GM23248 (cell line): Measurements from ENCODE around the gene TMBIM4. TPM values are rescaled to one million over a fixed set of nuclear protein-coding genes. Genes with fewer than 3 reads are reported as not detected.
"Not testable (repeated sequence)": the region's sequence is repeated elsewhere in the genome, so short reads cannot be mapped to it uniquely, and the experiment has no call there.

Experiments
- DNase-seq: peaks from one replicate; pipeline ENCODE4 v3.0.0-alpha.2; 2015
- H2AFZ ChIP-seq: fragments of 200-600 bp; sonication (generic); 2 replicates; pipeline ENCODE4 v1.6.1; 2016; ENCODE audit warnings: antibody characterized with exemption
- H3F3A ChIP-seq: fragments of 200-600 bp; sonication (generic); 2 replicates; pipeline ENCODE4 v1.6.1; 2016; ENCODE audit warnings: mild to moderate bottlenecking, antibody characterized with exemption, mixed run types; ENCODE audit not compliant: insufficient read depth
- H3K27ac ChIP-seq: fragments of 200-600 bp; sonication (generic); 2 replicates; pipeline ENCODE4 v1.5.1; 2016; ENCODE audit warnings: mild to moderate bottlenecking
- H3K27me3 ChIP-seq: fragments of 200-600 bp; sonication (generic); replicated peaks from 2 replicates; pipeline ENCODE4 v1.6.1; 2016; ENCODE audit warnings: mild to moderate bottlenecking; ENCODE audit not compliant: insufficient read depth
- H3K36me3 ChIP-seq: fragments of 200-600 bp; sonication (generic); 2 replicates; pipeline ENCODE4 v1.6.1; 2016; ENCODE audit warnings: low read depth, mild to moderate bottlenecking
- H3K4me1 ChIP-seq: fragments of 200-600 bp; sonication (generic); 2 replicates; pipeline ENCODE4 v1.6.1; 2016; ENCODE audit warnings: mild to moderate bottlenecking; ENCODE audit not compliant: insufficient read depth
- H3K4me2 ChIP-seq: fragments of 200-600 bp; sonication (generic); one replicate; pipeline ENCODE4 v1.6.1; 2016; ENCODE audit warnings: mild to moderate bottlenecking; ENCODE audit not compliant: unreplicated experiment
- H3K4me3 ChIP-seq: fragments of 200-600 bp; sonication (generic); 2 replicates; pipeline ENCODE4 v1.5.1; 2016; ENCODE audit warnings: mild to moderate bottlenecking
- H3K79me2 ChIP-seq: fragments of 200-600 bp; sonication (generic); 2 replicates; pipeline ENCODE4 v1.6.1; 2016; ENCODE audit warnings: mild to moderate bottlenecking; ENCODE audit not compliant: insufficient read depth
- H3K9ac ChIP-seq: fragments of 200-600 bp; sonication (generic); 2 replicates; pipeline ENCODE4 v1.6.1; 2016; ENCODE audit warnings: mild to moderate bottlenecking
- H3K9me2 ChIP-seq: fragments of 200-600 bp; sonication (generic); 2 replicates; pipeline ENCODE4 v1.6.1; 2016; ENCODE audit warnings: mixed run types, mild to moderate bottlenecking, moderate library complexity; ENCODE audit not compliant: insufficient read depth
- H3K9me3 ChIP-seq: fragments of 200-600 bp; sonication (generic); one replicate; pipeline ENCODE4 v1.6.1; 2017; ENCODE audit warnings: low read depth
- H4K20me1 ChIP-seq: fragments of 200-600 bp; sonication (generic); 2 replicates; pipeline ENCODE4 v1.6.0; 2016; ENCODE audit not compliant: insufficient read depth
- EZH2 ChIP-seq: fragments of 200-600 bp; sonication (generic); IDR thresholded peaks from 2 replicates; pipeline ENCODE4 v1.6.1; 2018; ENCODE audit warnings: antibody characterized with exemption, mild to moderate bottlenecking; ENCODE audit not compliant: insufficient read depth, poor library complexity, severe bottlenecking
- EZH2phosphoT487 ChIP-seq: fragments of 200-600 bp; sonication (generic); IDR thresholded peaks from 2 replicates; pipeline ENCODE4 v1.6.1; 2018; ENCODE audit warnings: antibody characterized with exemption, moderate library complexity, mild to moderate bottlenecking, low read depth; ENCODE audit not compliant: insufficient read depth
- WGBS, 2 experiments: methylation state at CpG; one replicate each; pipeline ENCODE4 v1.1.6; 2015 to 2017; ENCODE audit warnings: low lambda C conversion rate in 2 of 2, low coverage in 1 of 2; ENCODE audit errors: missing lambda C conversion rate in 2 of 2; 5-methylcytosine and 5-hydroxymethylcytosine counted together
- in situ Hi-C: fragments of 300-500 bp; cut with MboI; formaldehyde crosslinking; loops from 2 replicates; pipeline ENCODE4 v1.15.0; 2020
- polyA plus RNA-seq: library from polyadenylated mRNA; unstranded; fragments of >200 nt; fragmentation: Nextera tagmentation; extraction: Ambion mirVana; gene quantifications from 2 replicates; pipeline ENCODE4 v1.2.1, GENCODE V29; 2016
- total RNA-seq: library from RNA; depleted of rRNA; stranded (reverse); fragments of >200 nt; shearing (Covaris generic); gene quantifications from 2 replicates; pipeline ENCODE4 v1.2.3, GENCODE V29; 2014; rRNA removed

The TMBIM4 gene, protein sequence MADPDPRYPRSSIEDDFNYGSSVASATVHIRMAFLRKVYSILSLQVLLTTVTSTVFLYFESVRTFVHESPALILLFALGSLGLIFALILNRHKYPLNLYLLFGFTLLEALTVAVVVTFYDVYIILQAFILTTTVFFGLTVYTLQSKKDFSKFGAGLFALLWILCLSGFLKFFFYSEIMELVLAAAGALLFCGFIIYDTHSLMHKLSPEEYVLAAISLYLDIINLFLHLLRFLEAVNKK
- total RNA-seq, result 162 and 184 TPM in 2 replicates
- 276 and 300 TPM in 2 replicates for polyA plus RNA-seq

DNA sequence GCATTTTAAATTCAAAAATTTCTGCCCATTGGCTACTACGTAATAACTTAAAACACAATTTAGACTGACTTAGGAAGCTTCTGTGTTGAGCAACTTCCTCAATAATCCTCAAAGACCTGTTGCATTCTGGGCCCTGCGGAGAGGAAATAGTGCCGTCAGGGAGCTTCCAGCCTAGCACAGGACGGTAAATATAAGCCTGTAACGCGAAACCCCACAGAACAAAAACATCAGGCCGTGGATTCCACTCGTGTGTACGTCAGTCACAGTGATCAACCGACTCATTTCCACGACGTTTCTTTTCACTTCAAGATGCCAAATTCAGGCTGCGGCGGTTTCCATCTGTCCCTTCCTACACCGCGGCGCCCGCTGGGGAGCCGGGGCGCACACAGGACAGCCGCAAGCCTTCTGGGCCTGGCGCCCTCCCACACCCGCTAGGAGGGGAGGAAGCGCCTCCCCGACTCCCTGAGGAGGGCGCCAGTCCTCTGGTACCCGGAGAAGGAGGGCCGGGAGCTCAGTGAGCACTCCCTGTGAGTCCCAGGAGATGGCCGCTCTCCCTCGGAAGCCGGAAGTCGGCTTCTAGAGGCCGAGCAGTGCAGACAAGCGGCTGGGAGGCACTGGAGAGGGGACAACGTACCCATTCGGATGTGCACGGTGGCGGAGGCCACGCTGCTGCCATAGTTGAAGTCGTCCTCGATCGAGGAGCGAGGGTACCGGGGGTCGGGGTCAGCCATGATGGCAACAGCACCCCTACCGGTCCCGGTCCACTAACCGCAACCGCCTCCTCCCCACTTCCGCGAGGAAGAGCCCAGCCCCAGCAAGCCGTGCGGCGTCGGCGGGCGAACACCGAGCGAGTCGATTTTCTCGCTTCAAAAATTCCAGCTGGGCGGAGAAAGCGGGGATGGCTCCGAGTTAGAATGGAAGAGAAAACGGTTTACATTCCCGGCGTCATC, at the start of gene TMBIM4:
TSS of gene TMBIM4 (minus strand) at position 776 of the 950 bp plus-strand sequence. CDS start at position 731, 45 bp downstream.
- H3K9me2 ChIP-seq, result no peaks in the 10 kb centered on the region
- peak; percentile 96 for DNase-seq
- peak within 1 kb of the TSS; percentile 81 for H3K4me2 ChIP-seq
- peaks cover 25% of the 10 kb centered on the region for H3F3A ChIP-seq
- H3K27me3 ChIP-seq, result no peaks in the 10 kb centered on the region
- H4K20me1 ChIP-seq, result no peaks in the 10 kb centered on the region
- H3K36me3 ChIP-seq, result peaks cover 10% of the 10 kb centered on the region
- no peaks in the 10 kb centered on the region for H3K9me3 ChIP-seq
- WGBS, 2 experiments, result 0 to 1% methylated on average over 58 to 67 of the region's 67 CpGs
- TF ChIP-seq EZH2 (no peak), EZH2phosphoT487 (no peak)
- peaks cover 16% of the 10 kb centered on the region for H3K4me1 ChIP-seq
- H3K9ac ChIP-seq, result peak within 1 kb of the TSS; percentile 90
- H2AFZ ChIP-seq, result peak within 1 kb of the TSS; percentile 96
- H3K79me2 ChIP-seq, result peaks cover 42% of the 10 kb centered on the region
- in situ Hi-C loops, result no loop called here
- peak within 1 kb of the TSS; percentile 83 for H3K4me3 ChIP-seq
- H3K27ac ChIP-seq, result peak within 1 kb of the TSS; percentile 93

DNA sequence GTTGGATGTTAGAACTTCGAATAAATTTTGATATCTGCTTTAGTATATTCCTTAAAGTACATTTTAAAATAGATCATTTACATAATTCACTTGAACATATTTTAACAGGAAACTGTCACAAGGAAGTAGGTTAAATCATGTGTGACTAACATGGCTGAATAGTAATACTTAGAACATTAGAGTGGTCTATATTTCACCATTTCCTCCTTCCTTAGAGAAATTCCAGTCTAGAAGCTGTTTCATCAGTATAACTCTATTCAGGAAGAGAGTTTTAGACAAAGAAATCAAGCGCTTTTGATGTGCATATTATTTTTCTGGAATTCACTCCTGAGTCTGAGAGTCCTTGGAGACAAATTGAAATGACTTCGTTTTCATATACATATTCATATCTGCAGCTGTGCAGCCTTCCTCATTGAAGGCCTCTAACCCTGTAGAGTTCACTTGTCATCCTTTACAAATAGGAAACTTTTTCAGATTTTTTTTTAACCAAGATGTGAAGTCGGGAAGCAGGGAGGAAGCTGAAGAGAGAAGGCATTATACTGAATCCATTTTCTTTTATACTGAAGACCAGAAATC, 47.6 kb upstream of the TMBIM4 start:
- H3K9ac ChIP-seq, result no peak overlapping the region
- no peak overlapping the region for H2AFZ ChIP-seq
- 85 to 87% methylated on average over 4 of the region's 4 CpGs for WGBS, 2 experiments
- no peaks in the 10 kb centered on the region for H3K79me2 ChIP-seq
- no peaks in the 10 kb centered on the region for H3K27me3 ChIP-seq
- H3F3A ChIP-seq, result peaks cover 5% of the 10 kb centered on the region; the same call in 1 of the 2 replicates
- in situ Hi-C loops, result no loop called here
- no peaks in the 10 kb centered on the region for H4K20me1 ChIP-seq
- H3K4me2 ChIP-seq, result no peak overlapping the region
- no peak for DNase-seq
- H3K4me3 ChIP-seq, result no peak overlapping the region
- H3K27ac ChIP-seq, result no peak overlapping the region
- no peak for TF ChIP-seq EZH2
- TF ChIP-seq EZH2phosphoT487, result no peak
- H3K4me1 ChIP-seq, result no peaks in the 10 kb centered on the region
- H3K36me3 ChIP-seq, result 0 out of 2 replicates have a peak, but pooled peaks cover 7% of the 10 kb centered on the region
- no peaks in the 10 kb centered on the region for H3K9me2 ChIP-seq
- H3K9me3 ChIP-seq, result no peaks in the 10 kb centered on the region

DNA sequence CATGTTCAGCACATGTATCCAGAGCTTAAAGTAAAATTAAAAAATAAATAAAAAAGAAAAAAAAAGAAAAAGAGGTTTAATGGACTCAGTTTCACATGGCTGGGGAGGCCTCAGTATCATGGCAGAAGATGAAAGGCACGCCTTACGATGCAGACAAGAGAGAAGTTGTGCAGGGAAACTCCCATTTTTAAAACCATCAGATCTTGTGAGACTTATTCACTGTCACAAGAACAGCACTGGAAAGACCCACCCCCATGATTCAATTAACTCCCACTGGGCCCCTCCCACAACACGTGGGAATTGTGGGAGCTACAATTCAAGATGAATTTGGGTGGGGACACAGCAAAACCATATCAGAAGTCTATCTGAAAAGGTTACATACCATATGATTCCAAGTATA, 43.2 kb upstream of the TMBIM4 start:
- H3K27me3 ChIP-seq, H3K9me2 ChIP-seq, DNase-seq, H3K27ac ChIP-seq, H3K9me3 ChIP-seq, H3K4me3 ChIP-seq, H3K9ac ChIP-seq, H4K20me1 ChIP-seq, H3K36me3 ChIP-seq, in situ Hi-C loops, H2AFZ ChIP-seq, H3K4me2 ChIP-seq, H3K79me2 ChIP-seq: not testable (repeated sequence)
- peaks cover 15% of the 10 kb centered on the region for H3F3A ChIP-seq
- 80 to 82% methylated on average over 3 of the region's 3 CpGs for WGBS, 2 experiments
- H3K4me1 ChIP-seq, result peaks cover 11% of the 10 kb centered on the region

DNA sequence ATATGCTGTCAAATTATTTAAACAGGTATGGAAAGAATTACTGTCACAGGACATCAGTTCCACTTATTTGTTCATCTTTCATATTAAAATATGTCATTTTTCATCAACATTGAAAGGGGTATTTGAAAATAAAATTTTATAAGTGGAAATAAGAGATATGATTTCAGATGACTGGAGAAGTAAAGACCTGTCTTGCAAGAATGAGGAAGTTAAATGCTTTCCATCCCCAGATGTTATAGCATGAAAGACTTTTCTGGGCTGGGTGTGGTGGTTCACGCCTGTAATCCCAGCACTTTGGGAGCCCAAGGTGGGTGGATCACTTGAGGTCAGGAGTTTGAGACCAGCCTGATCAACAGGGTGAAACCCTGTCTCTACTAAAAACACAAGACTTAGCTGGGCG, 41.8 kb upstream of the TMBIM4 start:
- H3F3A ChIP-seq, H2AFZ ChIP-seq, H3K9me2 ChIP-seq, H3K27me3 ChIP-seq, H3K27ac ChIP-seq, H3K4me3 ChIP-seq, H3K79me2 ChIP-seq, H3K36me3 ChIP-seq, in situ Hi-C loops, H3K9ac ChIP-seq, H3K4me2 ChIP-seq, H4K20me1 ChIP-seq, DNase-seq, H3K9me3 ChIP-seq: not testable (repeated sequence)
- WGBS, 2 experiments, result 96 to 97% methylated on average over 2 of the region's 2 CpGs
- peaks cover 11% of the 10 kb centered on the region for H3K4me1 ChIP-seq
